ENCODE measurements around the gene MRPS25.
"Not testable (repeated sequence)": the region's sequence is repeated elsewhere in the genome, so short reads cannot be mapped to it uniquely, and the experiment has no call there.

Gene MRPS25

DNA sequence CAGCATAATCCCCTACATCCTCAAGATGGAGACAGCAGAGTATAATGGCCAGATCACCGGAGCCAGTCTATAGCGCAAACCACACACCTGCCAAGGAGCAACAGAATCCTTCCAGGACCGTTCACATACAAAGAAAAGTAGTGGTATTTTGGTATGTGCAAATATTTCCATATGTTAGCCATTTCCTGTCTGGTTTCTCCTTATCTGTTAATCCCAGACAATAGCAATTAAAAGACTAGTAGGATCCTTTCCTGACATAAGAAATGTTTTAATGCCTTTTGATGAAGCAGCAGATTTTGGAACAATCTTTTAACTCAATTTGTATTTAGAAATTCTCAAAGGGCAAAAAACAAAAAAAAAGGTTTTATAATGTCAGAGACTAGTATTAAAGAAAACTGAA lies 22.2 kb downstream of the MRPS25 start:
- DNase-seq, result no peak

DNA sequence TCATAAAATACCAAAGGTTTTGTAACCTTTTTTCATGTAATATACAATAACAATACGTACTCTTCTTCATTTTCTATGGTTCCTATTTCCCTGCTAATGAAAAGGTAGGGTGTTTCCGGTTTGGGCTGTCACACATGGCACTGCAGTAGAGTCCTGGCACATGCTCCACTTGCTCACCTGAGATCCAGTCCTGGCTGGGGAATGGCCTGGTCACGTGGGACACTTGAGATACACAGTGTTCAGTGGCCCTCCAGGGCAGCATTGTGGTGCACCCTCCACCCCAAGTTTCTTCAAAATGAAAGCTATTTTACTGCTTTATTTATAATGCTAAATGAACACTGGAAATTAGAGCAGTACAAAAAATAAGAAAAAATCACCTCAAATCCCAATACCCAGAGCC lies 23.2 kb downstream of the MRPS25 start:
- no peak for DNase-seq

DNA sequence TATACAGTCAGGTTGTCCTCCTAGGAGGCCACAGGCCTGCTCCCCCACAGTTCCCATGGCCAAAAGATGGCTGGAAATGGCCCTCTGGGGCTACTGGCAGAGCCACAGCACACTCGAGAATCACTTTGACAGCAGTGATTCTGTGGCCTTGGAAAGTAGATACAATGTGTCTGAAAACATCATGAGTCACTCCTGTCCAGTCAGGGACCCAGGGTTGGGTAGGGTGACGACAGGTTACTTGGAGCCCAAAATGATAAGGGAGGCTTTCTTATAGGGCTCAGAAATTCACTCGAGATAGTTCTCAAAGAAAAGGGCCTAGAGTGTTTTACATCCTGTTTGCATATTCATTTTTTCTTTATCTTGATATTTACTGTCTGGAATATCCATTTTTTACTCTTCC lies 24.3 kb downstream of the MRPS25 start:
- DNase-seq, result no peak

DNA sequence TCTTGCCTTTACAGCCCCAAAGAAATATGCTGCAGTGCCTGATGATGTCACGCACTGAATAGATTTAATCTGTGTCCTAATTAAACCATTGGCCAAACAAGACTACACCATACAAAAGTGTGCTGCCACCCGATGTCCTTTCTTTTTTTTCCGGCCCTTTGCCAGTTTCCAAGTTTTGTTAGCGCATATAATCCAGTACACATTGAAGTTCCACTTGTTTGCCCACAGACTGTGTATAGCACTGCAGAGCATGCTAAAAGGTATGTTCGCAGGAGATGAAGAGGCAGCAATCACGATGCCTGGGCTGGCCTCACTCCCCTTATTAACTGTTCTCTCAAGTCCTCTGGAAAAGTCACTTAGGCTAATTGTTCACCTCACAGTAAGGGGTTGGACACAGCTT lies 26.8 kb downstream of the MRPS25 start:
- no peak for DNase-seq

DNA sequence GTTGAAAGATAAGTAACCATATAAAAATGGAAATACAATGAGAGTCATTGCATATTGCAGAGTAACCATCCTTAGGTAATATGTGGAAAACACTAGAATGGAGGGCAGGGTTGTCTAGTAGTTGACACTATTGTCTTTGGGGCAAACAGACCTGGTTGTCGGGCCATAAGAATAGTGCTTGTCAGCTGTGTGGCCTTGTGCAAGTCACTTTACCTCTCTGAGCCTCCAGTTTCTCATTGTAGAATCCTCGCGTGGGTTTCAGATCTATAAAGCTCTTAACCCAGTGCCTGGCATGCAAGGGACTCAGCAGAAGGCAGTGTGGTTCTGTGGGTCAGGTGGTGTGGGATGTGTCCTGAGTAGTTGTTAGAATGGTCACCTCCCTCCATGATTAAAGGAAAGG lies 32.0 kb downstream of the MRPS25 start:
- DNase-seq, result no peak

DNA sequence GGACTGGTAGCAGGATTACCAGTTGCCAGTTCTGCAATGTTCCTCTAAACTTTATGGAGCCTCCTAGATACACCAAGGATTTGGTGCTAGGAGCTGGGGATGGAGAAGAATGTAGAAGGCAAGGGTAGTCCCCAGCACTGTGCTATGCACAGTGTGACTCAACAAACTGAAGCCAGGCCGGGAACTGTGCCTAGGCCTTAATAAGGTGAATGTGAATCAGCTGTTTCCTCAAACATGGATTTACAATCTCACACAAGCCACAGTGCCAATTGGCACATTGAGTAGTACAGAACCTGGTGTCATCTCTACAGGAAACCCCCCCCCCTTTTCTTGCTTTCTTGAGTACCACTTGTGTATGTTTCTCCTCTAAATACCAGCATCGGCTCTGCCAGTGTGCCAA lies 32.5 kb downstream of the MRPS25 start:
- DNase-seq, result no peak

DNA sequence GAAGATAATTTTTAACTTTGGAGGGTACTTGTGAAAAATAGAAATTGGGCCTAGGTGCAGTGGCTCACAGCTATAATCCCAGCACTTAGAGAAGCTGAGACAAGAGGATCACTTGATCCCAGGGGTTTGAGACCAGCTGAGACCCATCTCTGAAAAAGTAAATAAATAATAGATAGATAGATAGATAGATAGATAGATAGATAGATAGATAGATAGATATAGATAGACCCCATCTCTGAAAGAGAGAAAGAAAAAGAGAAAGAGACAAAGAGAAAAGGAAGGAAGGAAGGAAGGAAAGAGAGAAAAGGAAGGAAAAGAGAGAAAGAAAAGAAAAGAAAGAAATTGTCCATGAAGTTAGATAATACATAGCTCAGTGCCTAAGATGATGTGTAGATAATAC lies 35.5 kb downstream of the MRPS25 start:
- DNase-seq, result no peak

DNA sequence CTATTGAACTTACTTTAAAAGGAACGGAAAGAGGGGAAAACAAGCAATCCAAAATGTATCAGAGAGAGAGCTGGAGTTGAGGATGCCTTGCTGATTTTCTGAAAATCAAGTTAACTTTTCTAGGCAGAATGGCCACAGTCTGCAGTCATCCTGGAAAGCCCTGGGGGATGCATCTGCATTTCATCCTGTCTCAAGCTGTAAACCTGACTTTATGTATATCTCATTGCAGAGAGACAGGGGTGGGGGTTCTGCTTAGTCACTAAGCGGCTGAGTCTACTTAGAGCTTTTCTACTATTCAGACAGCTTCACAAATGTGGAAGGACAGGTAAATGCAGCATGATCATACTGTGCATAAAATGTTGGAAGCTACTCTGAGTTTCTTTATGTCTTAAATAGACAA lies 41.4 kb downstream of the MRPS25 start:
- DNase-seq, result no peak

DNA sequence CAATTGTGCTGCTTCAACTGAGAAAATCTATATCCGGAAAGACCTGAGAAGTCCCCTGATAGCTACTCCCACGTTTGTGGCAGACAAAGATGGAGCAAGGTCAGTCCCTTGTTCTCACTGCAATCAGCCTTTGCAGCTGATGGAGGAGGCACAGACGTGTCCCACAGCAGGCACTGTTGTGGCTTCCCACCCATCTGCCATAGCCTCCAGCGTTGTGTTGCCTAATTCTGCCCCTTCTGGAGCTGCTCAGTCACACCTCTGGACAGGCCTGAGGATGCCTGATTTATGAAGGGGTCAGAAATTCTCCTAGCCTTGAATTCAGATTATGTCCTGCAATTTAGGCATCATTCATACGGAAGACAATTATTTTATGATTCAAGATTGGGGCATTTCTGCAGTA lies 41.9 kb downstream of the MRPS25 start:
- DNase-seq, result no peak

DNA sequence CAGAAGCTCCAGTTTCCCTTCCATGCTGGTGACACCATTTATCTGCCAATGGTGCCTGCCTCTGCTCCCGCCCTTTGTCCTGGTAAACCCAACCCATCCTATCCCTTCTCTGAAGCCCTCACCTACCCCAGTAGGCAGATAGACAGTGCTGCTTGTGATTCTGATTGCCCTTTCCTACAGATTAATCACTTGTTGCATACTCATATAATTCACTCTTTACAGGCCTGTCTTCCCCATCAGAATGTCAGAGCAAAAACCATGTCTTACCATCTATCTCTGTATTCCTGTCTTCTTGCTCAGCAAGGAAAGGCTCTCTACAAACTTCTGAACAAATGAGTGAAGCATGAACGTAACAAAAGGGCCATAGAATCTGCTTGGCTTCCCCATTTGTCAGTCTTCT lies 47.9 kb downstream of the MRPS25 start:
- DNase-seq, result no peak

DNA sequence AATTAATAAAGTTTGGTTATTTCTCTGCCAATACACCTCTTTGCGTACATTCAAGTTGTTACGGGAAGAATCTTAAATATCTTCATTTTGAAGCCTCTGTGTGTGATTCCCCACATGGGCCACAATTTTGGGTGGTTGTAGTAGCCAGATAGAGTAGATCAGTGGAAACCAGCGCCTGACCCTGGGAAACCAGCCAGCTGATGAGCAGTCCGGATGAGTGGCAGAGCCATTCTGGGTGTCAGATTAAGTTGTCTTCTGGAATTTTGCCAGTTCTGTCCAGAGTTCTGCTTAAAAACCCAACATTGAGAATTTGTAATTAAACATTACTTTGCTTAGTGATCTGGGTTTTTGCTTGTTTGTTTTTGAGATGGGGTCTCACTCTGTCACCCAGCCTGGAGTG lies 49.7 kb downstream of the MRPS25 start:
- no peak for DNase-seq

DNA sequence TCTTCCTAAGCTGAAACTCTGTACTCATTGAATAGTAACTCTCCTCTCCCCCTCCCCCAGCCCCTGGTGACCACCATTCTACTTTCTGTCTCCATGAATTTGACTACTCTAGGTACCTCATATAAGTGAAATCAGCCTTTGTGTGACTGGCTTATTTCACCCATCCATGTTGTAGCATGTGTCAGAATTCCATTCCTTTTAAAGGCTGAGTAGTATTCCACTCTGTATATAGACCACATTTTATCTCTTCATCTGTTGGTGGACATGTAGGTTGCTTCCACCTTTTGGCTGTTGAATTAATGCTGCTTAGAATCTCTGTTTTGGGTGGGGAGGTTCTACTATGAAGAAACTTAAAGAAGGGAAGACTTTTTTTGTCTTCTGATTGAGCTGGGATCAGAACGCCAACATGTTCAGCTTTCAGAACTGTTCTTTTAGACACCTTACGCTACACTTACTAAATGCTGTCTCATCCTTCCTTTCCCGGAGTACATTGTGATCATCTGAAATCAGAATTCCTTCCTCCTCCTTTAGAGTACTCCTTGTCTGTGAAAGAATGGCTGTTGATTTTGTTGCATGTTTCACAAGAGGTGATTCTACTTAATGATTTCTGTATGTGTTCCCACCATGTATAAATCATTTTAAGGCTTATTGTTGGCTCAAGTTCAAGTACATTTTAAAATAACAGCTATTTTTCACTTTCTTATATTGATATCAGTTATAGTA lies 50.3 kb downstream of the MRPS25 start:
- DNase-seq, result no peak

DNA sequence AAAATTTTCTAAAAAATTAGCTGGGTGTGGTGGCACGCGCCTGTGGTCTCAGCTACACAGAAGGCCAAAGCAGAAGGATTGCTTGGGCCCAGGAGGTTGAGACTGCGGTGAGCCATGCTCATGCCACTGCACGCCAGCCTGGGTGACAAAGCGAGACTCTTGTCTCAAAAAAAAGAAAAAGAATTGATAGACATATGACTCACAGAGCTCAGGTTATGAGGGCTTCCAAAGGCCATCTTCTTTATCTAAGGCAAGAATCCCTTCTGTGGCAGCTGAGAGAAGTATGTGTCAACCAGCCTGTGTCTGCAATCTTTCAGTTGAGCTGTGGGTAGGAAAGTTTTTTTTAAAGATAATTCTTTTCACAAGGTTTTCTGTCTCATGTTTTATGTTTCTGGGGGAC lies 53.9 kb downstream of the MRPS25 start:
- no peak for DNase-seq

DNA sequence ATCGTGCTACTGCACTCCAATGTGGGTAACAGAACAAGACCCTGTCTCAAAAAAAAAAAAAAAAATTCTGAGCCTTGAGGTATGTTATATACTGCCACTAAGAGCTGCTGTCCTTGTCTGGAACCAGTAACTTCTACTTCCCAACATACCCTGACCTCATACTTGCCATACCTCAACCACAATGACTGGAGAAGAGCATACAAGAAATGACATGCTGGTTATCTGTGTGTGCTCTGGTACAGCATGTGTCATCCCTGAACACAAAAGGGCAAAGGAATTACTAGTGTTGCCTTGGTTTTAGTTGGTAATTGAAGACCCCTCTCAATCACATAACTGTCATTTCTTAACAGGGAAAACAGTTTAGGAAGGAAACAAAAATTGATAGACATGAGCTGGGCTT lies 54.5 kb downstream of the MRPS25 start:
- no peak for DNase-seq

DNA sequence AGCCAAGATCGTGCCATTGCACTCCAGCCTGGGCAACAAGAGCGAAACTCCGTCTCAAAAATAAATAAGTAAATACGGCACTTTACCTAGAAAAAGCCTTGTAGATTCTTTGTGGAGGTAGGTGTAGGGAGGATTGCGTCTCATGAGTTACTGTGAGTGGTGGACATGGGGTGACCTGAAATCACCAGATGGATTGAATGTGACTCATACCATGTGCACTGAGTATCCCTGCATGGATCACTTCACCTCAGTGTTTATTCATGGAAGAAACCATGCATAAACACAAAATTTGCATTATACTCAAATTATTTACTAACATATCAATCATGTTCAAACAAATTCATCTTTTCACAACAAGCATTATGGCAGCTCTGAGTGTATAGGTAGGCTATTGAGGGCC lies 55.9 kb downstream of the MRPS25 start:
- DNase-seq, result no peak

DNA sequence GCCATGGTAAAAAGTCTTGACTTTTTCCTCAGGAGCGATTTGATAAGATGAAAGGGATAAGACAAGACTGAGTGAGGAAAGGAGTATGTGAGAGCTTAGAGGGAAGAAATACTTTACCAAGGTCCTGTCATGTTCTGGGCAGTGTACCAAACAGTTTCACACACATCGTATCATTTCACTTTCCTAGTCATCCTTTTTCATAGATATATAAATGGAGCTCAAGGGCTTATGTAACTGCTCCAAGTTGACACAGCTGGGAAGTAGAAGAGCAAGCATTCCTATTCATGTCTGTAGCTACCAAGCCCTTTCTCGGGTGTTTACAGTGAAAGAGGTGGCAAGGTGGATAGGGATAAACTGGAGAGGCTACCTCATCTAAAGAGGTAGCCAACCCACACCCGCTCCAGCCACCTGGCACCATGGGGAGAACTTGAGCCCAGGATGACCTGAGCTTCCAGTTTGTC lies 57.4 kb downstream of the MRPS25 start:
- peak; percentile 14 for DNase-seq

DNA sequence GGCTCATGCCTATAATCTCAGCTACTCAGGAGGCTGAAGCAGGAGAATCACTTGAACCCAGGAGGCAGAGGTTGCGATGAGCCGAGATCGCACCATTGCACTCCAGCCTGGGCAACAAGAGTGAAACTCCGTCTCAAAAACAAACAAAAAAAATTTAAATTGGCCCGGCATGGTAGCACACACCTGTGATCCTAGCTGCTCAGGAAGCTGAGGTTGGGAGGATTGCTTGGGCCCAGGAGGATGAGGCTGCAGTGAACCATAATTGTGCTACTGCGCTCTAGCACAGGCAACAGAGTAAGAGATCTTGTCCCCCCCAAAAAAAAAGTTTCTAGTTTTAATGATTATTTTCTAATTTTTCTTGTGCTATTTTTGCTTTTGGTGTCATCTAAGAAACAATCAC lies 65.9 kb downstream of the MRPS25 start:
- not testable (repeated sequence) for DNase-seq
